Kidney epithelial cell (primary cell): ENCODE measurements around the gene PDGFRB. TPM values are rescaled to one million over a fixed set of nuclear protein-coding genes. Genes with fewer than 3 reads are reported as not detected.

ENCODE experiments used
- DNase-seq: peaks from one replicate; pipeline ENCODE4 v3.0.0-alpha.2; 2010; ENCODE audit warnings: low read depth
- H3K27me3 ChIP-seq: 2 replicates; pipeline ENCODE4 v1.6.0; 2011; ENCODE audit warnings: low read length; ENCODE audit not compliant: control insufficient read depth, insufficient read depth
- H3K36me3 ChIP-seq: 2 replicates; pipeline ENCODE4 v1.5.1; 2011; ENCODE audit warnings: low read length; ENCODE audit not compliant: control insufficient read depth, insufficient read depth
- H3K4me3 ChIP-seq: 2 replicates; pipeline ENCODE4 v1.5.1; 2011; ENCODE audit warnings: low read depth, mild to moderate bottlenecking, control low read depth, low read length
- CTCF ChIP-seq: IDR thresholded peaks from 2 replicates; pipeline ENCODE4 v1.5.1; 2011; ENCODE audit warnings: mild to moderate bottlenecking, moderate library complexity, low read length, control low read depth, inconsistent platforms; ENCODE audit not compliant: insufficient read depth, poor library complexity, severe bottlenecking
- total RNA-seq: library from RNA; depleted of rRNA; stranded (reverse); fragments of >200 nt; gene quantifications from 2 replicates; pipeline ENCODE4 v1.2.3, GENCODE V29; 2015

The PDGFRB gene
- total RNA-seq, 1 donor from 2014 or later: 18.3 TPM

GRCh38 chr5:150081541-150082283, 73.9 kb downstream of the PDGFRB start:
- Histone ChIP-seq H3K27me3 (peaks cover 8% of the 10 kb centered on the region), H3K4me3 (no peak overlapping the region), H3K36me3 (no peaks in the 10 kb centered on the region)
- DNase-seq: no peak
- TF ChIP-seq CTCF: no peak

GRCh38 chr5:150080696-150081435, 74.8 kb downstream of the PDGFRB start:
- no peak for DNase-seq
- H3K4me3 ChIP-seq: no peak overlapping the region
- peaks cover 3% of the 10 kb centered on the region for H3K27me3 ChIP-seq
- TF ChIP-seq CTCF: no peak
- no peaks in the 10 kb centered on the region for H3K36me3 ChIP-seq

- no peak overlapping the region for H3K4me3 ChIP-seq
- no peak for DNase-seq
- H3K27me3 ChIP-seq: peaks cover 7% of the 10 kb centered on the region
- H3K36me3 ChIP-seq: no peaks in the 10 kb centered on the region
- TF ChIP-seq CTCF: no peak
Observed at GRCh38 chr5:150079909-150080461, 75.7 kb downstream of the PDGFRB start.

- DNase-seq: no peak
- no peak for TF ChIP-seq CTCF
- no peak overlapping the region for H3K4me3 ChIP-seq
- H3K36me3 ChIP-seq: no peaks in the 10 kb centered on the region
- H3K27me3 ChIP-seq: peaks cover 7% of the 10 kb centered on the region
Observed at GRCh38 chr5:150078802-150079689, 76.6 kb downstream of the PDGFRB start.

GRCh38 chr5:150077996-150078801, 77.4 kb downstream of the PDGFRB start:
- H3K27me3 ChIP-seq: peaks cover 7% of the 10 kb centered on the region
- TF ChIP-seq CTCF: no peak
- H3K36me3 ChIP-seq: no peaks in the 10 kb centered on the region
- no peak for DNase-seq
- H3K4me3 ChIP-seq: no peak overlapping the region
